PC-3 (cell line): ENCODE measurements around the gene NCL. TPM values are rescaled to one million over a fixed set of nuclear protein-coding genes. Genes with fewer than 3 reads are reported as not detected.

Experiments used
- ATAC-seq: fragments of 200-7000 bp; cut with Tn5 transposase; 2 replicates; pipeline ENCODE4 v1.9.1; 2020; ENCODE audit warnings: mild to moderate bottlenecking, moderate library complexity
- BruUV-seq: library from RNA; stranded (reverse); fragments of 400-500 nt; replicated peaks from 2 replicates; lab custom pipeline; 2021; lab: Mats Ljungman, UMichigan
- CTCF ChIA-PET: fragments of 300-600 bp; sonication (Branson Sonifier 250); formaldehyde crosslinking; loops from one replicate; lab custom pipeline; 2022; ENCODE audit warnings: antibody characterized with exemption; lab: Charles Lee
- POLR2A ChIA-PET: fragments of 300-600 bp; sonication (Branson Sonifier 250); formaldehyde crosslinking; loops from one replicate; lab custom pipeline; 2022; ENCODE audit warnings: antibody characterized with exemption; ENCODE audit not compliant: unreplicated experiment; lab: Charles Lee
- DNase-seq: peaks from one replicate; pipeline ENCODE4 v3.0.0-alpha.2; 2015
- H2AFZ ChIP-seq: fragments of 300-600 bp; sonication (generic); 2 replicates; pipeline ENCODE4 v1.6.0; 2016; ENCODE audit warnings: antibody characterized with exemption, low read length
- H3F3A ChIP-seq: fragments of 300-600 bp; sonication (generic); one replicate; pipeline ENCODE4 v1.6.0; 2017; ENCODE audit warnings: antibody characterized with exemption, low read length, control low read depth, mild to moderate bottlenecking; ENCODE audit not compliant: unreplicated experiment
- H3K27ac ChIP-seq: fragments of 300-600 bp; sonication (generic); 2 replicates; pipeline ENCODE4 v1.5.1; 2016; ENCODE audit warnings: mild to moderate bottlenecking, low read length
- H3K27me3 ChIP-seq: fragments of 300-600 bp; sonication (generic); 2 replicates; pipeline ENCODE4 v1.6.1; 2016; ENCODE audit warnings: low read length, mixed read lengths
- H3K36me3 ChIP-seq: fragments of 300-600 bp; sonication (generic); 2 replicates; pipeline ENCODE4 v1.6.1; 2016; ENCODE audit warnings: low read depth, mixed run types, low read length, mixed read lengths
- H3K4me1 ChIP-seq: fragments of 300-600 bp; sonication (generic); 2 replicates; pipeline ENCODE4 v1.5.1; 2016; ENCODE audit warnings: low read length; ENCODE audit not compliant: insufficient read depth
- H3K4me2 ChIP-seq: fragments of 300-600 bp; sonication (generic); 2 replicates; pipeline ENCODE4 v1.6.0; 2016; ENCODE audit warnings: low read length
- H3K4me3 ChIP-seq: fragments of 300-600 bp; sonication (generic); 2 replicates; pipeline ENCODE4 v1.5.1; 2016; ENCODE audit warnings: mild to moderate bottlenecking, low read length, mixed read lengths
- H3K79me2 ChIP-seq: fragments of 300-600 bp; sonication (generic); 2 replicates; pipeline ENCODE4 v1.6.1; 2017; ENCODE audit warnings: low read length, mixed read lengths
- H3K9ac ChIP-seq: fragments of 300-600 bp; sonication (generic); 2 replicates; pipeline ENCODE4 v1.6.0; 2016; ENCODE audit warnings: mild to moderate bottlenecking, low read length
- H3K9me2 ChIP-seq: fragments of 300-600 bp; sonication (generic); replicated peaks from 2 replicates; pipeline ENCODE4 v1.6.1; 2016; ENCODE audit warnings: mixed run types, low read length, mixed read lengths
- H3K9me3 ChIP-seq: fragments of 300-600 bp; sonication (generic); 2 replicates; pipeline ENCODE4 v1.6.1; 2016; ENCODE audit warnings: low read length, mixed read lengths
- H4K20me1 ChIP-seq: fragments of 300-600 bp; sonication (generic); 2 replicates; pipeline ENCODE4 v1.6.1; 2016; ENCODE audit warnings: low read length, mixed read lengths
- EZH2 ChIP-seq: fragments of 300-600 bp; sonication (generic); IDR thresholded peaks from one replicate; pipeline ENCODE4 v1.6.1; 2017; ENCODE audit warnings: antibody characterized with exemption, mild to moderate bottlenecking, low read length; ENCODE audit not compliant: unreplicated experiment
- EZH2phosphoT487 ChIP-seq: fragments of 300-600 bp; sonication (generic); IDR thresholded peaks from 2 replicates; pipeline ENCODE4 v1.6.1; 2018; ENCODE audit warnings: mild to moderate bottlenecking, antibody characterized with exemption, low read length, borderline replicate concordance
- intact Hi-C: fragments of 100-400 bp; cut with micrococcal nuclease; formaldehyde crosslinking; loops from 2 replicates; pipeline ENCODE4 v1.9.0; 2023
- total RNA-seq: library from RNA; depleted of rRNA; stranded (reverse); fragments of >200 nt; gene quantifications from 2 replicates; pipeline ENCODE4 v1.2.3, GENCODE V29; 2014
- TF ChIP-seq, protein P1 (sequence below): fragments of 300-600 bp; sonication (generic); conservative IDR thresholded peaks from 2 replicates; pipeline ENCODE4 v1.5.1; 2017; ENCODE audit warnings: antibody characterized with exemption, low read depth, mild to moderate bottlenecking, low read length

NCL gene
- total RNA-seq, 1 experiment from 2014 or later: 430 TPM

GRCh38 chr2:231512222-231512621, 47.9 kb upstream of the NCL start:
- no peaks in the 10 kb centered on the region for H3F3A ChIP-seq
- no peak overlapping the region for H3K4me2 ChIP-seq
- H3K4me1 ChIP-seq: peaks cover 17% of the 10 kb centered on the region
- no peak overlapping the region for H3K4me3 ChIP-seq
- DNase-seq (no peak), ATAC-seq (no peak)
- no peak overlapping the region for H3K27ac ChIP-seq
- ChIA-PET CTCF (no interaction called here), POLR2A (interaction anchor here (0.6 kb wide), 1 partner anchor 583 kb away, joined by 3 read pairs; no protein-coding TSS in a partner anchor)
- H2AFZ ChIP-seq: no peak overlapping the region
- intact Hi-C loops: no loop called here
- no peaks in the 10 kb centered on the region for H3K9me2 ChIP-seq
- TF ChIP-seq, protein P1, sequence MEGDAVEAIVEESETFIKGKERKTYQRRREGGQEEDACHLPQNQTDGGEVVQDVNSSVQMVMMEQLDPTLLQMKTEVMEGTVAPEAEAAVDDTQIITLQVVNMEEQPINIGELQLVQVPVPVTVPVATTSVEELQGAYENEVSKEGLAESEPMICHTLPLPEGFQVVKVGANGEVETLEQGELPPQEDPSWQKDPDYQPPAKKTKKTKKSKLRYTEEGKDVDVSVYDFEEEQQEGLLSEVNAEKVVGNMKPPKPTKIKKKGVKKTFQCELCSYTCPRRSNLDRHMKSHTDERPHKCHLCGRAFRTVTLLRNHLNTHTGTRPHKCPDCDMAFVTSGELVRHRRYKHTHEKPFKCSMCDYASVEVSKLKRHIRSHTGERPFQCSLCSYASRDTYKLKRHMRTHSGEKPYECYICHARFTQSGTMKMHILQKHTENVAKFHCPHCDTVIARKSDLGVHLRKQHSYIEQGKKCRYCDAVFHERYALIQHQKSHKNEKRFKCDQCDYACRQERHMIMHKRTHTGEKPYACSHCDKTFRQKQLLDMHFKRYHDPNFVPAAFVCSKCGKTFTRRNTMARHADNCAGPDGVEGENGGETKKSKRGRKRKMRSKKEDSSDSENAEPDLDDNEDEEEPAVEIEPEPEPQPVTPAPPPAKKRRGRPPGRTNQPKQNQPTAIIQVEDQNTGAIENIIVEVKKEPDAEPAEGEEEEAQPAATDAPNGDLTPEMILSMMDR: no peak
- TF ChIP-seq EZH2: no peak
- no peak for TF ChIP-seq EZH2phosphoT487
- H3K9me3 ChIP-seq: no peaks in the 10 kb centered on the region
- BruUV-seq: no TSS peak
- no peaks in the 10 kb centered on the region for H3K36me3 ChIP-seq
- H3K79me2 ChIP-seq: peaks cover 5% of the 10 kb centered on the region; the same call in 1 of the 2 replicates
- no peaks in the 10 kb centered on the region for H3K27me3 ChIP-seq
- H3K9ac ChIP-seq: no peak overlapping the region
- no peaks in the 10 kb centered on the region for H4K20me1 ChIP-seq

GRCh38 chr2:231503766-231504165, 39.5 kb upstream of the NCL start:
- Histone ChIP-seq H3K9me3 (no peaks in the 10 kb centered on the region), H3K27me3 (no peaks in the 10 kb centered on the region), H3K27ac (no peak overlapping the region), H3K9me2 (no peaks in the 10 kb centered on the region), H3K4me2 (no peak overlapping the region), H3K4me3 (no peak overlapping the region), H3K36me3 (no peaks in the 10 kb centered on the region), H3K9ac (no peak overlapping the region), H3K79me2 (no peaks in the 10 kb centered on the region), H2AFZ (no peak overlapping the region), H3K4me1 (no peaks in the 10 kb centered on the region), H4K20me1 (no peaks in the 10 kb centered on the region), H3F3A (no peaks in the 10 kb centered on the region)
- CTCF ChIA-PET: no interaction called here
- ATAC-seq (no peak), DNase-seq (no peak)
- no TSS peak for BruUV-seq
- POLR2A ChIA-PET: no interaction called here
- TF ChIP-seq, protein P1: no peak
- TF ChIP-seq EZH2: no peak
- TF ChIP-seq EZH2phosphoT487: no peak
- intact Hi-C loops: no loop called here

DNA sequence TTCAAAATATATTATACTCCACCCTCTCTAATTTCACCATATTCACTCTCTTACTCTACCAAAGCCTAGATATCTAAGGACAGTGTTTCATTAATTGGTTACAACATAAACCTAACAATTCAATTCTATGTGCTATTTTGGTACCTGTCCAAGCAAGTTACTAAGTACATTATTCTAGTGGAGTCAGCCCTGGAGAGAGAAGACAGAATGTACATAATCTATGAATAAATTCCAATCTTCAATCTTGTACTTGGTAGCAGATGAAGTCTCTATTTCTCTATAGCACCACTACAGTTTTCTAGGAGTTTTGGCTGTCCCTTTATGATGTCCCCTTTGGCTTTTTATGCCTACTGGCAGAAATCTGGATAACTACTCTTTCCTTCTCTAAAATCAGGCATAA, 38.3 kb upstream of the NCL start:
- no peaks in the 10 kb centered on the region for H3F3A ChIP-seq
- no peaks in the 10 kb centered on the region for H4K20me1 ChIP-seq
- no peaks in the 10 kb centered on the region for H3K9me3 ChIP-seq
- H3K4me3 ChIP-seq: no peak overlapping the region
- intact Hi-C loops: no loop called here
- H3K27me3 ChIP-seq: no peaks in the 10 kb centered on the region
- no peaks in the 10 kb centered on the region for H3K9me2 ChIP-seq
- no peak overlapping the region for H3K9ac ChIP-seq
- no peak for ATAC-seq
- H3K4me1 ChIP-seq: no peaks in the 10 kb centered on the region
- H3K4me2 ChIP-seq: no peak overlapping the region
- ChIA-PET CTCF (no interaction called here), POLR2A (interaction anchor here (0.7 kb wide), 1 partner anchor 95 kb away, joined by 3 read pairs; no protein-coding TSS in a partner anchor)
- DNase-seq: no peak
- H3K36me3 ChIP-seq: no peaks in the 10 kb centered on the region
- H3K27ac ChIP-seq: no peak overlapping the region
- H3K79me2 ChIP-seq: no peaks in the 10 kb centered on the region
- TF ChIP-seq, protein P1: no peak
- no peak for TF ChIP-seq EZH2phosphoT487
- TF ChIP-seq EZH2: no peak
- BruUV-seq: no TSS peak
- no peak overlapping the region for H2AFZ ChIP-seq
